Heart left ventricle (tissue), 16 donors: ENCODE measurements around the gene TMEM178B. TPM values are rescaled to one million over a fixed set of nuclear protein-coding genes. Genes with fewer than 3 reads are reported as not detected.
A peak's percentile ranks its signal among the peaks of the same experiment; 100 is the strongest.

Experiments used
- ATAC-seq, 4 donors: fragments of 200-7000 bp; cut with Tn5 transposase; one replicate each; pipeline ENCODE4 v1.9.1; 2020 to 2022; ENCODE audit warnings: moderate library complexity in 4 of 4, mild to moderate bottlenecking in 3 of 4, moderate number of reproducible peaks in 1 of 4
- DNase-seq, 5 donors: peaks; one replicate each; pipeline ENCODE4 v3.0.0-alpha.2; 2020
- H3K27ac ChIP-seq, 12 donors: fragments of 200-600 bp; sonication (generic) in 4 of 12; one replicate each; pipeline versions ENCODE4 v1.5.0 to v1.8.0; 2016 to 2022; ENCODE audit warnings: mild to moderate bottlenecking in 2 of 12
- H3K27me3 ChIP-seq, 9 donors: fragments of 200-600 bp; sonication (generic) in 2 of 9; one replicate each; pipeline versions ENCODE4 v1.5.1 to v1.8.0; 2016 to 2022; ENCODE audit warnings: mild to moderate bottlenecking in 3 of 9
- H3K36me3 ChIP-seq, 9 donors: fragments of 200-600 bp; sonication (generic) in 2 of 9; one replicate each; pipeline versions ENCODE4 v1.5.0 to v1.8.0; 2018 to 2022; ENCODE audit warnings: mild to moderate bottlenecking in 2 of 9
- H3K4me1 ChIP-seq, 12 donors: fragments of 200-600 bp; sonication (generic) in 4 of 12; one replicate each; pipeline versions ENCODE4 v1.5.0 to v1.8.0; 2016 to 2022; ENCODE audit warnings: mild to moderate bottlenecking in 3 of 12
- H3K4me3 ChIP-seq, 12 donors: fragments of 200-600 bp; sonication (generic) in 4 of 12; one replicate each; pipeline versions ENCODE4 v1.5.0 to v1.8.0; 2017 to 2022; ENCODE audit warnings: mild to moderate bottlenecking in 9 of 12, moderate library complexity in 4 of 12
- H3K9me3 ChIP-seq, 12 donors: fragments of 200-600 bp; sonication (generic) in 4 of 12; one replicate each; pipeline versions ENCODE4 v1.5.0 to v1.8.0; 2016 to 2022; ENCODE audit warnings: mild to moderate bottlenecking in 1 of 12
- POLR2A ChIP-seq, 2 donors: fragments of 450-650 bp; IDR thresholded peaks; one replicate each; pipeline ENCODE4 v1.6.1; 2017; ENCODE audit warnings: antibody characterized with exemption in 2 of 2, mild to moderate bottlenecking in 2 of 2, moderate library complexity in 2 of 2
- WGBS, 4 donors: extraction: QIAGEN DNeasy Blood & Tissue Kit in 2 of 4; methylation state at CpG; one replicate each; pipeline versions ENCODE4 v1.1.5 to v1.1.7; 2013 to 2018; 5-methylcytosine and 5-hydroxymethylcytosine counted together
- intact Hi-C, 10 donors: fragments of 100-400 bp; cut with DNase I; formaldehyde crosslinking; loops; one replicate each; pipeline versions ENCODE4 v1.11.1 to v1.14.2; 2022
- polyA plus RNA-seq, 2 donors: library from polyadenylated mRNA; stranded (reverse); fragments of 200-250 nt; gene quantifications; one replicate each; pipeline ENCODE4 v1.2.3, GENCODE V29; 2013
- total RNA-seq, 9 donors: library from RNA; depleted of rRNA in 2 of 9; stranded (reverse); fragments of >200 nt in 2 of 9; fragmentation: NEBNext Ultra II Directional in 3 of 9; extraction: Animal tissue kit (Norgen Biotek cat#: 25700) in 3 of 9; gene quantifications; one replicate each; pipeline versions ENCODE4 v1.1.0 to v1.2.4, GENCODE V29; 2016 to 2023
- TF ChIP-seq, protein P1 (sequence below), 12 donors: fragments of 200-600 bp; sonication (generic) in 4 of 12; IDR thresholded peaks; one replicate each; pipeline versions ENCODE4 v1.5.0 to v1.8.0; 2018 to 2022; ENCODE audit warnings: antibody characterized with exemption in 12 of 12, mild to moderate bottlenecking in 5 of 12
- donor health status: ischemic (EF 13 %, LVEDD 7.1; RV severe dilation, severe dysfunction).
- donor health status: healthy with polysubstance abuse.
- donor health status: DM: no; HTN: yes; CAD: no.
- donor health status: DM: no; HTN: no; CAD: no.
- donor health status: ischemic (EF 25% LVEDD 6.9; RV normal size, moderate dysfunction).
- donor health status: ischemic (EF 25% LVEDD 5.7; RV mildly dilated, moderate dysfunction).
- donor health status: healthy.
- donor health status: DM: yes; HTN: yes; CAD: no.
- donor health status: ischemic (EF 35%, LVEDD 5.7; RV mildly dilated, moderate dysfunction).
- donor health status: nonischemic (EF 11% LVEDD 7.7; RV severe dilation, severe dysfunction).
- donor health status: DM: yes; HTN: yes; CAD: no.
- donor health status: PGD.
- donor health status: ischemic (EF 29% LVEDD 5.4; RV normal size, mild dysfunction).
- donor health status: nonischemic (EF 23%, LVEDD 6.1; RV moderate dilation, normal function).

TMEM178B gene
- total and polyA plus RNA-seq, 11 donors: 1.2 to 58.5 (median 19.0) TPM

GRCh38 chr7:141208539-141208938 lies 134.7 kb downstream of the TMEM178B start:
- Histone ChIP-seq H3K4me1 (peaks cover 0 to 3% (median 0%) of the 10 kb centered on the region in 12 donors), H3K27ac (no peak overlapping the region), H3K9me3 (no peaks in the 10 kb centered on the region), H3K36me3 (no peaks in the 10 kb centered on the region), H3K4me3 (no peak overlapping the region), H3K27me3 (no peaks in the 10 kb centered on the region)
- intact Hi-C loops: no loop called here
- TF ChIP-seq, protein P1, sequence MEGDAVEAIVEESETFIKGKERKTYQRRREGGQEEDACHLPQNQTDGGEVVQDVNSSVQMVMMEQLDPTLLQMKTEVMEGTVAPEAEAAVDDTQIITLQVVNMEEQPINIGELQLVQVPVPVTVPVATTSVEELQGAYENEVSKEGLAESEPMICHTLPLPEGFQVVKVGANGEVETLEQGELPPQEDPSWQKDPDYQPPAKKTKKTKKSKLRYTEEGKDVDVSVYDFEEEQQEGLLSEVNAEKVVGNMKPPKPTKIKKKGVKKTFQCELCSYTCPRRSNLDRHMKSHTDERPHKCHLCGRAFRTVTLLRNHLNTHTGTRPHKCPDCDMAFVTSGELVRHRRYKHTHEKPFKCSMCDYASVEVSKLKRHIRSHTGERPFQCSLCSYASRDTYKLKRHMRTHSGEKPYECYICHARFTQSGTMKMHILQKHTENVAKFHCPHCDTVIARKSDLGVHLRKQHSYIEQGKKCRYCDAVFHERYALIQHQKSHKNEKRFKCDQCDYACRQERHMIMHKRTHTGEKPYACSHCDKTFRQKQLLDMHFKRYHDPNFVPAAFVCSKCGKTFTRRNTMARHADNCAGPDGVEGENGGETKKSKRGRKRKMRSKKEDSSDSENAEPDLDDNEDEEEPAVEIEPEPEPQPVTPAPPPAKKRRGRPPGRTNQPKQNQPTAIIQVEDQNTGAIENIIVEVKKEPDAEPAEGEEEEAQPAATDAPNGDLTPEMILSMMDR (IDR thresholded peaks at IDR 0.05): no peak
- DNase-seq (no peak), ATAC-seq (no peak)
- WGBS, 4 donors: 61 to 71% (median 63%) methylated on average over 3 of the region's 3 CpGs

- 70 to 71% (median 71%) methylated on average over 3 of the region's 3 CpGs for WGBS, 4 donors
- Histone ChIP-seq H3K27ac (no peak overlapping the region), H3K36me3 (no peaks in the 10 kb centered on the region), H3K9me3 (no peaks in the 10 kb centered on the region), H3K4me3 (no peak overlapping the region), H3K4me1 (peaks cover 0 to 8% (median 0%) of the 10 kb centered on the region in 12 donors), H3K27me3 (no peaks in the 10 kb centered on the region)
- DNase-seq: no peak
- TF ChIP-seq, protein P1 (IDR thresholded peaks at IDR 0.05): no peak
- no peak for TF ChIP-seq POLR2A (IDR thresholded peaks at IDR 0.05)
- no peak for ATAC-seq
- intact Hi-C loops: no loop called here
These were observed 135.6 kb downstream of the TMEM178B start for GRCh38 chr7:141209454-141209853.

GRCh38 chr7:141210862-141211261 lies 137.0 kb downstream of the TMEM178B start:
- WGBS, 4 donors: 50 to 66% (median 54%) methylated on average over 2 of the region's 2 CpGs
- TF ChIP-seq, protein P1 (IDR thresholded peaks at IDR 0.05): no peak
- no peak for TF ChIP-seq POLR2A (IDR thresholded peaks at IDR 0.05)
- no peak overlapping the region for H3K4me3 ChIP-seq
- no peaks in the 10 kb centered on the region for H3K36me3 ChIP-seq
- intact Hi-C loops: loop anchor here in 2 of 10 donors (10.0 kb wide), 1 partner anchor 136 kb away; the partner anchor contains the start of gene TMEM178B (in 2 of the 2)
- H3K27me3 ChIP-seq: no peaks in the 10 kb centered on the region
- H3K27ac ChIP-seq: no peak overlapping the region
- no peak for DNase-seq
- ATAC-seq: no peak
- no peaks in the 10 kb centered on the region for H3K9me3 ChIP-seq
- H3K4me1 ChIP-seq: peaks cover 0 to 13% (median 0%) of the 10 kb centered on the region in 12 donors

DNA sequence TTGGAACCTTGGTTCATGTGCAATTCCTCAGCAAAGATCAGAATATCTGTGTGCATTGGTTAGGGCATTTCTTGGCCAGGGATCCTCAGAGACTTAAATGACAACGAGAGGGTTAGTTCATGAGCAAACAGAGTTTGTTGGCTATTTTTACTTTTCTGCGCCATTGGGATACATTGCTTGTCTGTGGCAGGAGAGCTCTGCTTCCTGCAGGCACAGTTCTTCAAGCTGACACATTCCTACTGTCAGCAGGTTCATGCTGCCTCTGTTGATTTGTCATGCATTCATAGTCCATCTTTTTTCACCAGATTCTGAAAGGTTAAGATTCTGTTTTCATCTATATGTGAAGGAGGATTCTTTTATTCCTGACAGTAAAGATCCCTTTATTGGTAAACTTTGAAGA lies 139.4 kb downstream of the TMEM178B start:
- H3K9me3 ChIP-seq: no peaks in the 10 kb centered on the region
- no peak overlapping the region for H3K4me3 ChIP-seq
- no peaks in the 10 kb centered on the region for H3K36me3 ChIP-seq
- 20 to 34% (median 27%) methylated on average over 2 of the region's 2 CpGs for WGBS, 4 donors
- intact Hi-C loops: loop anchor here in 2 of 10 donors (10.0 kb wide), 1 partner anchor 138 kb away; the partner anchor contains the start of gene TMEM178B (in 2 of the 2)
- DNase-seq (no peak), ATAC-seq (peak in 3 of 4 donors; percentile 62 to 81 (median 77))
- H3K4me1 ChIP-seq: peaks cover 0 to 13% (median 0%) of the 10 kb centered on the region in 12 donors
- no peak for TF ChIP-seq POLR2A (IDR thresholded peaks at IDR 0.05)
- TF ChIP-seq, protein P1 (IDR thresholded peaks at IDR 0.05): no peak
- H3K27me3 ChIP-seq: no peaks in the 10 kb centered on the region
- H3K27ac ChIP-seq: no peak overlapping the region
